Measurements from ENCODE around the gene WNT3.
"Not testable (repeated sequence)": the region's sequence is repeated elsewhere in the genome, so short reads cannot be mapped to it uniquely, and the experiment has no call there.

The WNT3 gene

DNA sequence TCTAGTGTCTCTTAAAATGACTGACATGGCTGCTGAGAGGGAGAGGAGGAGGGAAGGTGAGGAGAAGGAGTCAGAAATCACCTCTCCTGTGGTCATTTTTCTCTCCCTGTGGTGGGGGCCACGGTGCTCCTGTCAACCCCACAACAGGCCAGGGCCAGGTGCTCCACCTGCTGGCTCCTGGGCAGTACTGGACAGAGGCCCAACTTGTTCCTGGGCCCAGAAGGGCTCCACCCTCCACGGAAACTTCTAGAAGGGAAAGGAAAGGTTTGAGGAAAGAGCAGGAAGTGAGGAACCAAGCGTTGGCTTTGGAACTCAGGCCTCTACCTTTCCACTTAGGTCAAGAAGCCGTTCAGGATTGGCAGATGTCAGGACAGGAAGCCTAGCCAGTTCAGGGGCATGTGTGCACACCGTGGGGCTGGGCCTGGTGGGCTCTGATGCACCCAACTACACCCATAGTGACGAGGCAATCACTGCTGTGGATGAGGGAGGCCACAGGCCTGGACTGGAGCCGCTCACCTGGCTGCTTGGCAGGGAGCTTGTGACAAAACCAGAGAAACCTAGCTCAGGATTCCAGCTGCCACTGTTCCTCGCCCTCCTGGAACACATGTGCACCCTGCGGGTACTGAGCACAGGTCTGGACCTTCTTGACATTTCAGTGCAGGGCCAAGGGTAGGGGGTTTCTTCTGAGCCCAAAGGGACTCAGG lies 36.1 kb downstream of the WNT3 start:
- DNase-seq, result no peak

DNA sequence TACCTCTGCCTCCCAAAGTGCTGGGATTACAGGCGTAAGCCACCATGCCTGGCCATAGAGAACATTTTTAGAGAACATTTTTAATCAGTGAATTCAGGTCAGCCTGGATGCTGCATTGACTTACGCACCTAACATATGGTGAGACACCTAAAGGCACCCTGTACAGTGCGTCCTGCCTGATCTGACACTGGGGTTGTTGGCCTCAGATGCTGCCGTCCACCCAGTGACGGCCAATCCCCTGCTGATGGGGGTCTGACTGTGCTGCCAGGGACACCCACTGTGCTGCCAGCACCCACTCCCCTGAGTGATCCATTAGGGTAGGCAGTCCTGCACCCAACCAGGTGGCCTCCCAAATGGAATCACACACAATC lies 38.5 kb downstream of the WNT3 start:
- no peak for DNase-seq

- no peak for DNase-seq
Observed at GRCh38 chr17:46777943-46778915, 40.3 kb downstream of the WNT3 start.

GRCh38 chr17:46776298-46777005 lies 42.0 kb downstream of the WNT3 start:
- DNase-seq, result no peak

GRCh38 chr17:46774108-46774737 lies 44.3 kb downstream of the WNT3 start:
- no peak for DNase-seq

DNA sequence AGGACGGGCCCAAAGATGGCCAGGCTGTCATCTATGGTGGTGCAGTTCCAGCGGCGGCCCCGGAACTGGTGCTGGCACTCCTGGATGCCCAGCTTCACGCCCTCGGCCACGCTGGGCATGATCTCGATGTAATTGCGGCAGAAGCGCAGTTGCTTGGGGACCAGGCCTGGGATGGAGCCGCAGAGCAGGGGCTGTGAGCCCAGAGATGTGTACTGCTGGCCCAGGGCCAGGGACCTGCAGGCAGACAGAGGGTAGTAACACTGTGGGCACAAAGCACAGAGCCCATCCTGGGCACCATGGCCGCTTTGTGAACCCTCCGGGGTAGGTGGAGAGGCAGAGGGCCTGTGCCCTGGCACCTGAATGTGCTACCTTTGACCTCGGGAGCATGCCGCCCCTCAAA lies 44.8 kb downstream of the WNT3 start:
- no peak for DNase-seq

- no peak for DNase-seq
Observed at GRCh38 chr17:46773221-46773605, 45.3 kb downstream of the WNT3 start.

- DNase-seq, result no peak
Observed at GRCh38 chr17:46772475-46773220, 45.8 kb downstream of the WNT3 start.

DNA sequence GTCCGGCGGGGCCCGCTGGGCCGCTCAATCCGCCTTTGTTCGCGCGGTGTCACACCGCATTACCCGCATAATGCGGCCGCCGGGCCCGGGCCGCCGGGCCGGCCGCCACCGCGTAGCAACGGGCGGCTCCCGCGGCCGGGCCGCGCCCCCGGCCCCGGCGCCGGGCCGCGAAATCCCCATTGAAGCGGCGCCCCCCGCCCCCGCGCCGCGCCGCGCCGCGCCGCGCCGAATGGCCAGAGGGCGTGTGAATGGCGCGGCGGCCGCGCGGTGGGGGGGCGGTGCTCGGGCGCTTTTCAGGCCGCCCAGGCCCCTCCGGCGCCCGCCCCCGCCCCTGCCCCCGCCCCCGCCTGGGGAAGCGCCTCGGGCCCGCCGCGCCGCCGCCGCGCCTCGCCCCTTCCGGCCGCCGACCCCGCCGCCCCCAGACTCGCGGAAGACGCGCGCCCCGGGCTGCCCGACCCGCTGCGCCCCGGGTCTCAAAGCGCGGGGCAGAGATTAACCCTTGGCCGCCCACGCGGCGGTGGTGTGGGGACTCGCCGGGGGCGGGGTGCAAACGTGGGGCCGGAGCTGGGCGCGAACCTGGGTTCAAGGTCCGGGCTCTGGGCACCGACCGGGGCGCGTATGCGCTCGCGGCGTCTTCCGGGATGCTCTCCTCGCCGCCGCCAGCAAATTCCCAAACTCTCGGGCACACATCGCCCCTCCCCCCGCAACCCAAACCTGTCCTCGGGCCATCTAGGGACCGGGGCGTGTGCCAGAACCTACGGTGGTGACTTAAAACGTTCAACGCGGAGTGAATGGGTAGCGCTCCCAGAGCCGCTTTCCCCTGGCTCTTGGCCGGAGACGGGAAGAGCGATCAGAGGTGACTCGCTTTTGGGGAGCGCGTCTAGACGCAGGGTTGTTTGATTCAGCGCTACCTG lies 46.7 kb downstream of the WNT3 start:
- DNase-seq, result no peak

DNA sequence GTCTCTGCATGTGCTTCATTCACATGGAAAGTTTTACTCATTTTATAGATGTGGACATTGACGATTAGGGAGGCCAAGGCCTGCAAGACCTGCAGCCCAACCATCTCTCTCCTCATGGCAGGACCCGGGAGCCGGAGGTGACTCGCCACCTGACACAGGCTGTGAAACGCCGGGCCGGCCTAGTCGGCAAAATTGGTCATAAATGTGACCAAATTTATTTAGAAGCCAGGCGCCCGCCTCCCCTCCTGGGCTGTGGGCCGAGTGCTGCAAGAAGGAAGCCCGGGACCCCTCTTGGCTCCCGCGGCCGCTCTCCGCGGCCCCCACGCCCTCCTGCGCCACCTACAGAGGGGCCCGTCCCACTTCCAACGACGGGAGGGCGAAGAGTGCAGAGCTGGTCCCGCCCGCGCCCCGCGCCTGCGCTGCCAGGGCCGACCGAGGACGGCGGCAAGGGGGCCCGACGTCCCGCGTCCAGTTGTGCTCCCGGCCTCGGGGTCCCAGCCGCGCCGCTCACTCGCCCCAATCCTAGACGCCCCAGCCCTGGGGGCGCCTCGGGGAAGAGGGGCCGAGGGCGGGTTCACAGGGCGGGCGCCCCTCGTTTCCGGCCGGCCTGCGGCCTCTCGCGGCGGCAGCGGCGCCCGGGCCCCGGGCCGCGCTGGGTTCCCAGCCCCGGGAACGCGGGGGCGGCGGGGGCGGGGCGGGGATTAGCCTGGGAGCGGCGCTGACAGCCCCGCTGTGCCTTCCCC lies 47.5 kb downstream of the WNT3 start:
- no peak for DNase-seq

DNA sequence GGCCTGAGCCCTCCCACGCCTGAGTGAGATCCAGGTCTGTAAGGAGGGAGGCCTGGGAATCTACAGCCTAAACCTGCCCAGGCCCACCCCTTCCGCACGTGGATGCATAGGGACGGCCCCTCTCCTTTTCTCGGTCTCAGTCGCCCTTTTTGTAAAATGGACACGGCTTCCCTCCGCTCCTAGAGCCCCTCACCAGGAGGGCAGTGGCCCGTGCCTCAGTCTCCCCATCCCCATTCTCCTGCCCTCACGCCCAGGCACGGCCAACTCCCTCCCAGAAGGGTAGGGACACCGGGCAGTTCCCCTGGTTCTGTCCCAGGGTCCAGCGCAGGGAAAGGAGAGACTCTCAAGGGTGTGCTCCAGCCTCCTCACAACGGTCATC lies 48.1 kb downstream of the WNT3 start:
- DNase-seq, result no peak

DNA sequence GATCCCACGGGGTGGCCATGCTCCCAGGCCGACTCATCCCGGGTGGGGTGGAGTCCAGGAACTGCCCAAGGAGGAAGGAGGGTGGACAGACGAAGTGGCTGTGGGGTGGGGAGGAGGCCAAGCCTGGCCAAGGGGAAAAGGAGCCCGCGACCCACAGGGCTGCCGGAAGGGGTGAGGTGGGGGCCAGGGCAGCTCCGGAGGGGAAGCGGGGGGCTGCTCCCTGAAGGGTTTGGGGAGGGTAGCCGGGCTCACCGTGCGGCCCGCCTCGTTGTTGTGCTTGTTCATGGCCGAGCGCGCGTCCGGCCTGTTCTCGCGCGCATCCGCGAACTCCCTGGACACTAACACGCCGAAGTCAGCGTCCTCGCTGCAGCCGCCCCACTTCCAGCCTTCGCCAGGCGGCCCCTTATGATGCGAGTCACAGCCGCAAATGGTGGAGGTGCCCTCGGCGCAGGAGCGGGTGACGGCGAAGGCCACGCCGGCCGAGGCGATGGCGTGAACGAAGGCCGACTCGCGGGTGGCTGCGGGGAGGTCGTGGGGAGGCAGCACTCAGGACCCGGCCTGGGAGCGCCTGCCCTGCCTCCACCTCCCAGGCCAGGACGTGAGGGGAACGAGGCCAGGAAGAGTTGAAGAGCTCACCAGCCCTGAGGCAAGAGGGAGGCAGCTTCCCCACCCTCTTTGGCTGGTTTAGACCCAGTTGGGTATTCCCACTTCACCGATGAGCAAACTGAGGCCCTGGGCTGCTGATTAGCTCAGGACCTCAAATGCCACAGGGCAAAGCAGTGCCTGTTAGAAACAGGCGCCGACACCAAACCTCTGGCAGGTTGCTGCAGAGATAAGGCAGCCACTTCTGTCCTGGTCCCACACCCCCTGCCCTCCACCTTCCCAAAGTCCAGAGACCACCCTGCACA lies 48.7 kb downstream of the WNT3 start:
- no peak for DNase-seq

DNA sequence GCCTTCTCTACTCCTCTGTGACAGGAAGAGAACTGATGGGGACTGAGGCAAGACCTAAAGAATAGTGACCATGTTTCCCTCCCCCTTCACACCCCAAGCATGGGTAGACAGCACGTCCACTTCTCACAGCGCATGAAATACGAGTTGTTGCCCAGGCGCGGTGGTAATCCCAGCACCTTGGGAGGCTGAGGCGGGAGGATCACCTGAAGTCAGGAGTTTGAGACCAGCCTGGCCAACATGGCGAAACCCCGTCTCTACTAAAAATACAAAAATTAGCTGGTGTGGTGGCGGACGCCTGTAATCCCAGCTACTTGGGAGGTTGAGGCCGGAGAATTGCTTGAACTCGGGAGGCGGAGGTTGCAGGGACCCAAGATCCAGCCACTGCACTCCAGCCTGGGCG lies 49.6 kb downstream of the WNT3 start:
- not testable (repeated sequence) for DNase-seq

- DNase-seq, result no peak
Observed at GRCh38 chr17:46768540-46768870, 50.0 kb downstream of the WNT3 start.

DNA sequence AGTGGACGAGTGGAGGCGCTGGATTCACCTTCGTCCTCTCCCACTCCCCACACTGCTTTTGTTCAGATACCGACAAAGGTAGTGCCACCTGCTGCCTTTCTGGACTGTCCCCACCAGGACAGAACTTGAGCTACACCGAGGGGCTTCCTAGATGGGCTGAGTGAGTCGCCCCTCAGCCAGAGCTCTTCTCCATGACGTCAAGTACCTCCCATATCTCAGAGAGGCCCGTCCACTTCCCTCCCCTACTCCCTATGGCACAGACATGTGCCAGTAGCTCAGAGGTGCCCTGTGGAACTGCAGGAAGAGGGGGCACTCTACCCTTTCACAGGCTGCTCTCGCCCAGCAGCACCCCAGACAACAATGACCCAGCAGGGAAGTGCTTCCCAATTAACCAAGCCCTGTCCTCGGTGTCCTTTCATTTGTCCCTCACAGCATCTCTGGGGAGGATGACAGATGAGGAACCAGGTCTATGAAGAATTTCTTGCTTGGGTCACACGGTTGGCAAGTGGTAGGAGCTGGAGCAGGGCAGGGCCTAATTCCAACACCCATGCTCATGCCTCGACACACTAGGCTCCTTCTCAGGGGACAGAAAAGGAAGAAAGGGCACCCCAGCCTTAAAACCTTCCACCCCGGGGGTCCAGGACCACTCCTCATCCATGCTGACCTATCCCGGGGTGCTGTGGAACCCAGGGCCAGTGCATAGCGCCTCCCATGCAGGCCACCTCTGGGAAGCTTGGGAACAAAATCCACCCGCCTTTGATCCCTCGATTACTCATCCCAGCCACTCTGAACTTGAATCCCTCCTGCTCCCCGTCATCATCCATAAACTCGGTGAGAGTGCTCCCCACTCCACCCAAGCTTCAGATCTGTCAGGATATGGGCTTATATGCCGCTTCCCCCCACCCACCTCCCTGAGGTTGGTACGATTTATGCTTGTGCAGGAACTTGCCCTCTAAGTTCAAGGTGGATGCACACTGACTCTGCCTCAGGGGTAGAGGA lies 51.7 kb downstream of the WNT3 start:
- DNase-seq, result no peak

DNA sequence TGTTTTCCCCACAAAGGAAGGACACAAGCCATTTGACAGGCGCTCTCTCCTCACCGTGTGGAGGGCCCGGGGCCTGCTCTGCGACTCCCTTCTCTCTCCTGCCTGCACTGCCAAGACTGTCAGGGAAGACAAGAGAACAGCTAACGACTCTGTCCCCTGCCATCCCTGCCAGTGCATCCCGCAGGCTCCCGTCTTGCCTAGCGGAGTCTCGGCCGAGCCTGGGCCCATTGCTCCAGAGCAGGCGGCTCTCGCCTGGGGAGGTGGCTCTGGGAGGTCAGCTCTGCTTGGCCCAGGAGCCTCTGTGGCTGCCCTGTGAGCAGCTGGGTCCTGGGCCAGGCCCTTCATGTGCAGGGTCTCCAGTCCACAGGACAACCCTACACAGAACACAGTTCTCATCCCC lies 53.0 kb downstream of the WNT3 start:
- no peak for DNase-seq

DNA sequence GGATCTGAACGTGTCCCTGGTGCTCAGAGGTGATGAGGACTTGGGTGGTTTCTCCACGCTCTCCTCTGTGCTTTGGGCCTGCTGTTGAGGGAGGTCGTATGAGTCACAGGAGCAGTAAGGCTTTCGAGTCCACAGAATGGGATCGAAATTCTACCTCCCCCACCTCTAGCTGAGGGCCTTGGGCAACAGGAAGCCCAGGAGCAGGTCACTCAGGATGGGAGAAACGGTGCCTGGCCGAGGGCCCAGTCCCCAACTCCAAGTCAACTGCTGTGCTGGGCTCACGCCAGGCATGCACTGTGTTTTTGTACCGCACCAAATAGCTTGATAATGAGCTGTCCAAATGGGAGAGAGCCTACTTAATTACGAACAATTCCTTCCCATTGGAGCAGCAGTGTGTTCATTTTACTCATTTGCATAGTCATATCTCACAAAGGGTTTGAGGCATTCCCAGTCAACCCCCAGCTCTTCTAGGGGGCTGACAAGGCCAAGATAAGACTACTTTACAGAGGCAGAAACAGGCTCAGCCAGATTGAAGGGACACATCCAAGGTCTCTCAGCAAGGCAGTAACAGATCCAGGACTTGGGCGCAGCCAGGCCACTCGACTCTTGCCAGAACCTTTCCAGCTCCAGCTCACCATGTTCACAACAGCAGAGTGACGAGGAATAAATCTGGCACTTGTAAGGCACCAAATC lies 53.6 kb downstream of the WNT3 start:
- no peak for DNase-seq

All from NCI-H1092 (cell line).